Esophagus squamous epithelium (tissue), 4 donors: ENCODE results near the gene TCF12.

ENCODE experiments used
- POLR2A ChIP-seq, 4 donors: fragments of 450-650 bp; IDR thresholded peaks; one replicate each; pipeline ENCODE4 v1.6.1; 2017; ENCODE audit warnings: antibody characterized with exemption in 4 of 4, mild to moderate bottlenecking in 4 of 4, moderate library complexity in 3 of 4
- TF ChIP-seq, protein P1 (sequence below), 6 experiments: fragments of 450-650 bp in 4 of 6; fragments of 200-600 bp in 2 of 6; sonication (generic) in 2 of 6; IDR thresholded peaks; one replicate each; pipeline ENCODE4 v1.5.1; 2016 to 2019; ENCODE audit warnings: antibody characterized with exemption in 6 of 6, mild to moderate bottlenecking in 4 of 6, moderate library complexity in 4 of 6

DNA sequence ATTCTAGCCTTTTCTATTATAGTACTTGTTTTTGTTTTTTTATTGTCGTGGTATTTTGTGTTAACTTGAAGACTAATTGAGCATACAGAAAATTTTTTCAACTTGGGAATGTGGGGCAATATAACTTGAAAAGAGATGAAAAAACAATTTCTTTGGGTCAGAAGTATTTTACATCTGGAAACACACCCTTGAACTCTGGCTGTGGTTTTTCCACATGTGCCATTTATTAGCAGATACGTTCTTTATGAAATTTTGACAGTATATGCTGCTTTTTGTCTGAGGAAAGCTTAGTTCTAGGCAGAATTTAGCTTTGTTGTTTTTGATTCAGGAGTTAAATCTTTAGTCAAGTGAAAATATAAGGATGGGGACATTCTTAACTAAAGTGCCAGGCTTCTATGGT lies 44.7 kb downstream of the TCF12 start:
- no peak for TF ChIP-seq POLR2A (IDR thresholded peaks at IDR 0.05)
- TF ChIP-seq, protein P1, sequence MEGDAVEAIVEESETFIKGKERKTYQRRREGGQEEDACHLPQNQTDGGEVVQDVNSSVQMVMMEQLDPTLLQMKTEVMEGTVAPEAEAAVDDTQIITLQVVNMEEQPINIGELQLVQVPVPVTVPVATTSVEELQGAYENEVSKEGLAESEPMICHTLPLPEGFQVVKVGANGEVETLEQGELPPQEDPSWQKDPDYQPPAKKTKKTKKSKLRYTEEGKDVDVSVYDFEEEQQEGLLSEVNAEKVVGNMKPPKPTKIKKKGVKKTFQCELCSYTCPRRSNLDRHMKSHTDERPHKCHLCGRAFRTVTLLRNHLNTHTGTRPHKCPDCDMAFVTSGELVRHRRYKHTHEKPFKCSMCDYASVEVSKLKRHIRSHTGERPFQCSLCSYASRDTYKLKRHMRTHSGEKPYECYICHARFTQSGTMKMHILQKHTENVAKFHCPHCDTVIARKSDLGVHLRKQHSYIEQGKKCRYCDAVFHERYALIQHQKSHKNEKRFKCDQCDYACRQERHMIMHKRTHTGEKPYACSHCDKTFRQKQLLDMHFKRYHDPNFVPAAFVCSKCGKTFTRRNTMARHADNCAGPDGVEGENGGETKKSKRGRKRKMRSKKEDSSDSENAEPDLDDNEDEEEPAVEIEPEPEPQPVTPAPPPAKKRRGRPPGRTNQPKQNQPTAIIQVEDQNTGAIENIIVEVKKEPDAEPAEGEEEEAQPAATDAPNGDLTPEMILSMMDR (IDR thresholded peaks at IDR 0.05): no peak
